NT2/D1 (cell line): ENCODE measurements around the gene TLE6.

Experiments used
- YY1 ChIP-seq: IDR thresholded peaks from 2 replicates; pipeline ENCODE4 v1.6.1; 2011; ENCODE audit not compliant: insufficient read length, insufficient read depth
- ZNF274 ChIP-seq: IDR thresholded peaks from 2 replicates; pipeline ENCODE4 v1.6.1; 2011; ENCODE audit warnings: mild to moderate bottlenecking, low read depth, low read length

DNA sequence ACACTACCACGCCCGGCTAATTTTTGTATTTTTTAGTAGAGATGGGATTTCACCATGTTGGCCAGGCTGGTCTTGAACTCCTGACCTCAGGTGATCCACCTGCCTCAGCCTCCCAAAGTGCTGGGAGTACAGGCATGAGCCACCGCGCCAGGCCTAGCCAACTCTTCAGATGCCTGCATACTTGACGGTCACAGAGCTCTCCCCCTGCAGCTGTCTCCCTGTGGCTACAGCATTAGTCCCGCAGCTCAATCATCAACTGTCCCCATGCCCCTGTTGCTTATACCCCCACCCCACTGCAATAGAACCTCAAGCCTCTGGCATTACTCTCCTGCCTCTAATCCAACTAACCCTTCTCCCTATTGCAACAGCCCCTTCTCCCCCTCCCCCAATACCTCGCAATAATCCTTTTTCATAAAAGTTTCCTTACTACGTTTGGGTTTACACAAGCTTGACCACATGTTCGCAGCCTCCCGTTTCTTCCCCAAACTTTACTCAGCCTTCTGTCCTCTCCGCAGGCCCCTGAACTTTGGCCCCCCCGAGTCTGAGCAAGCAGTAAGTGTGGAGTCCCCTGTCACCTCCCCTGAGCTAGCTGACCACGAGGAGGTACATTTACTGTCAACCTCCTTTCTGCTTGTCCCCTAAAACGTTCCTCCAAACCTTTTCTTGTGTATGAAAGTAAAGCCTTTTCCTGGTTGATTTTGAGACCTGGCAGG is 34.3 kb upstream of the TLE6 start:
- TF ChIP-seq YY1 (no peak), ZNF274 (no peak)
